HepG2 (cell line): Measurements from ENCODE around the gene KREMEN1. TPM values are rescaled to one million over a fixed set of nuclear protein-coding genes. Genes with fewer than 3 reads are reported as not detected.

Source experiments
- AHR ChIP-seq: IDR thresholded peaks from 2 replicates; pipeline ENCODE4 v1.6.1; 2018; ENCODE audit warnings: missing genetic modification reagents, missing compliant biosample characterization
- NFRKB ChIP-seq: fragments of 450-650 bp; IDR thresholded peaks from 2 replicates; pipeline ENCODE4 v1.6.1; 2017
- TCF12 ChIP-seq, 2 experiments: fragments of 450-650 bp in 1 of 2; sonication (generic) in 1 of 2; formaldehyde crosslinking in 1 of 2; IDR thresholded peaks; 2 replicates each; pipeline versions ENCODE4 v1.6.1 to v1.8.0; 2017 to 2022; ENCODE audit warnings: antibody characterized with exemption in 1 of 2, mild to moderate bottlenecking in 1 of 2, missing genetic modification reagents in 1 of 2, moderate library complexity in 1 of 2
- ZNF569 ChIP-seq: sonication (generic); formaldehyde crosslinking; IDR thresholded peaks from 2 replicates; pipeline ENCODE4 v1.5.0; 2020; ENCODE audit warnings: mild to moderate bottlenecking, missing genetic modification reagents, moderate library complexity, borderline replicate concordance
- ZNF720 ChIP-seq: sonication (generic); formaldehyde crosslinking; IDR thresholded peaks from 2 replicates; pipeline ENCODE4 v1.4.0; 2020; ENCODE audit warnings: missing genetic modification reagents
- polyA plus RNA-seq, 8 experiments: library from polyadenylated mRNA; depleted of rRNA in 3 of 8; stranded (reverse) in 7 of 8; unstranded in 1 of 8; fragments of >200 nt; fragmentation: Illumina TruSeq in 4 of 8; extraction: Trizol in 4 of 8; gene quantifications; 2 replicates each; pipeline versions ENCODE4 v1.2.1 to v1.2.3, GENCODE V29; 2011 to 2016; ENCODE audit warnings: low read depth in 4 of 8, missing spikeins in 1 of 8, mixed read lengths in 1 of 8; ENCODE audit not compliant: insufficient read depth in 1 of 8
- total RNA-seq, 5 experiments: library from RNA; depleted of rRNA; stranded (reverse); fragments of >200 nt; fragmentation: Illumina TruSeq; extraction: Trizol; gene quantifications; 2 replicates each; pipeline ENCODE4 v1.2.3, GENCODE V29; 2016; ENCODE audit warnings: low read depth in 1 of 5
- TF ChIP-seq, protein P1 (sequence below): sonication (generic); formaldehyde crosslinking; IDR thresholded peaks from 2 replicates; pipeline ENCODE4 v1.5.0; 2020; ENCODE audit warnings: mild to moderate bottlenecking, missing genetic modification reagents, borderline replicate concordance
- TF ChIP-seq, protein P2 (sequence below): sonication (generic); formaldehyde crosslinking; IDR thresholded peaks from 2 replicates; pipeline ENCODE4 v1.5.0; 2020; ENCODE audit warnings: mild to moderate bottlenecking, missing genetic modification reagents, moderate library complexity
- TF ChIP-seq, protein P3 (sequence below): sonication (generic); IDR thresholded peaks from 2 replicates; pipeline ENCODE4 v1.6.1; 2016; ENCODE audit warnings: low read depth, borderline replicate concordance
- TF ChIP-seq, protein P4 (sequence below): sonication (generic); formaldehyde crosslinking; IDR thresholded peaks from 2 replicates; pipeline ENCODE4 v1.4.0; 2020; ENCODE audit warnings: missing genetic modification reagents
- TF ChIP-seq, protein P5 (sequence below): sonication (generic); formaldehyde crosslinking; IDR thresholded peaks from 2 replicates; pipeline ENCODE4 v1.8.1; 2022; ENCODE audit warnings: low read depth, mild to moderate bottlenecking, missing genetic modification reagents

KREMEN1 gene
- total and polyA plus RNA-seq, 2 of the 13 experiments (the other 11 are each of a cell fraction or from before 2014, with no cell fraction given) = 9.8 to 13.8 TPM

DNA sequence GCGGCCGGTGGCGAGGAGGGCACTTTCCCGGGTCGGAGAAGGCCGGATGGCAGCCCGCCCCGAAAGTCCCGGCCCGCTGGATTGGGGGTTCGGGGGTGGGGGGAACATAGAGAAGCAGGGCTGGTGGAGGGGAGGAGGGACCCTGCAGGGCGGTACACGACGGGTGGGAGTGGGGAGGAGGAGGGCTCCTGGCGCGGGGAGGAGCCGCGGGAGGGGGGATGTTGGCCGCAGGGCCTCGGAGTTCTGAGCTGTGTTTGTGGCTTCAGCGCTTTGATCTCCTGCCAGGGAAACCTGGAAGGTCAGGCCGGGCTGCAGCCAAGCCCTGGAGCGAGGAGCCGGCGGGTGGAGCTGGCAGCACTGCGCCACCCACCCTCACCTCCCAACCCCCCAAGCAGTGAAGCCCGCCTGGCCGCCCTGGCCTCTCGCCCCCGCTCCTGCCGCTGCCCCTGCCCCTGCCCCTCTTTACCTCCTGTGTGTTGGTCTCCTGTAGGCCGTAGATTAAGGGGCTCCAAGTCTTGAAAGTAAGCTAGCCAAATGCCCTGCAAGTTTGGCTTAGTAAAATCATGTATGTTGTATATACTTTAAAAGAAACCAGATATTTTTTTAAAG, 42.1 kb upstream of the KREMEN1 start (continued):
- TF ChIP-seq, protein P1, sequence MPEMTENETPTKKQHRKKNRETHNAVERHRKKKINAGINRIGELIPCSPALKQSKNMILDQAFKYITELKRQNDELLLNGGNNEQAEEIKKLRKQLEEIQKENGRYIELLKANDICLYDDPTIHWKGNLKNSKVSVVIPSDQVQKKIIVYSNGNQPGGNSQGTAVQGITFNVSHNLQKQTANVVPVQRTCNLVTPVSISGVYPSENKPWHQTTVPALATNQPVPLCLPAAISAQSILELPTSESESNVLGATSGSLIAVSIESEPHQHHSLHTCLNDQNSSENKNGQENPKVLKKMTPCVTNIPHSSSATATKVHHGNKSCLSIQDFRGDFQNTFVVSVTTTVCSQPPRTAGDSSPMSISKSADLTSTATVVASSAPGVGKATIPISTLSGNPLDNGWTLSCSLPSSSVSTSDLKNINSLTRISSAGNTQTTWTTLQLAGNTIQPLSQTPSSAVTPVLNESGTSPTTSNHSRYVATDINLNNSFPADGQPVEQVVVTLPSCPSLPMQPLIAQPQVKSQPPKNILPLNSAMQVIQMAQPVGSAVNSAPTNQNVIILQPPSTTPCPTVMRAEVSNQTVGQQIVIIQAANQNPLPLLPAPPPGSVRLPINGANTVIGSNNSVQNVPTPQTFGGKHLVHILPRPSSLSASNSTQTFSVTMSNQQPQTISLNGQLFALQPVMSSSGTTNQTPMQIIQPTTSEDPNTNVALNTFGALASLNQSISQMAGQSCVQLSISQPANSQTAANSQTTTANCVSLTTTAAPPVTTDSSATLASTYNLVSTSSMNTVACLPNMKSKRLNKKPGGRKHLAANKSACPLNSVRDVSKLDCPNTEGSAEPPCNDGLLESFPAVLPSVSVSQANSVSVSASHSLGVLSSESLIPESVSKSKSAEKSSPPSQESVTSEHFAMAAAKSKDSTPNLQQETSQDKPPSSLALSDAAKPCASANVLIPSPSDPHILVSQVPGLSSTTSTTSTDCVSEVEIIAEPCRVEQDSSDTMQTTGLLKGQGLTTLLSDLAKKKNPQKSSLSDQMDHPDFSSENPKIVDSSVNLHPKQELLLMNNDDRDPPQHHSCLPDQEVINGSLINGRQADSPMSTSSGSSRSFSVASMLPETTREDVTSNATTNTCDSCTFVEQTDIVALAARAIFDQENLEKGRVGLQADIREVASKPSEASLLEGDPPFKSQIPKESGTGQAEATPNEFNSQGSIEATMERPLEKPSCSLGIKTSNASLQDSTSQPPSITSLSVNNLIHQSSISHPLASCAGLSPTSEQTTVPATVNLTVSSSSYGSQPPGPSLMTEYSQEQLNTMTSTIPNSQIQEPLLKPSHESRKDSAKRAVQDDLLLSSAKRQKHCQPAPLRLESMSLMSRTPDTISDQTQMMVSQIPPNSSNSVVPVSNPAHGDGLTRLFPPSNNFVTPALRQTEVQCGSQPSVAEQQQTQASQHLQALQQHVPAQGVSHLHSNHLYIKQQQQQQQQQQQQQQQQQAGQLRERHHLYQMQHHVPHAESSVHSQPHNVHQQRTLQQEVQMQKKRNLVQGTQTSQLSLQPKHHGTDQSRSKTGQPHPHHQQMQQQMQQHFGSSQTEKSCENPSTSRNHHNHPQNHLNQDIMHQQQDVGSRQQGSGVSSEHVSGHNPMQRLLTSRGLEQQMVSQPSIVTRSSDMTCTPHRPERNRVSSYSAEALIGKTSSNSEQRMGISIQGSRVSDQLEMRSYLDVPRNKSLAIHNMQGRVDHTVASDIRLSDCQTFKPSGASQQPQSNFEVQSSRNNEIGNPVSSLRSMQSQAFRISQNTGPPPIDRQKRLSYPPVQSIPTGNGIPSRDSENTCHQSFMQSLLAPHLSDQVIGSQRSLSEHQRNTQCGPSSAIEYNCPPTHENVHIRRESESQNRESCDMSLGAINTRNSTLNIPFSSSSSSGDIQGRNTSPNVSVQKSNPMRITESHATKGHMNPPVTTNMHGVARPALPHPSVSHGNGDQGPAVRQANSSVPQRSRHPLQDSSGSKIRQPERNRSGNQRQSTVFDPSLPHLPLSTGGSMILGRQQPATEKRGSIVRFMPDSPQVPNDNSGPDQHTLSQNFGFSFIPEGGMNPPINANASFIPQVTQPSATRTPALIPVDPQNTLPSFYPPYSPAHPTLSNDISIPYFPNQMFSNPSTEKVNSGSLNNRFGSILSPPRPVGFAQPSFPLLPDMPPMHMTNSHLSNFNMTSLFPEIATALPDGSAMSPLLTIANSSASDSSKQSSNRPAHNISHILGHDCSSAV (CRISPR knock-in tag) = no peak
- TF ChIP-seq ZNF720 (CRISPR knock-in tag) (no peak), TCF12 (IDR thresholded peaks at IDR 0.05) (no peak), TCF12 (CRISPR knock-in tag; IDR thresholded peaks at IDR 0.05) (peak; percentile 96), NFRKB (no peak), AHR (CRISPR knock-in tag) (0 out of 2 replicates have a peak, but pooled peaks have one; percentile 60), ZNF569 (no peak)
- TF ChIP-seq, protein P2, sequence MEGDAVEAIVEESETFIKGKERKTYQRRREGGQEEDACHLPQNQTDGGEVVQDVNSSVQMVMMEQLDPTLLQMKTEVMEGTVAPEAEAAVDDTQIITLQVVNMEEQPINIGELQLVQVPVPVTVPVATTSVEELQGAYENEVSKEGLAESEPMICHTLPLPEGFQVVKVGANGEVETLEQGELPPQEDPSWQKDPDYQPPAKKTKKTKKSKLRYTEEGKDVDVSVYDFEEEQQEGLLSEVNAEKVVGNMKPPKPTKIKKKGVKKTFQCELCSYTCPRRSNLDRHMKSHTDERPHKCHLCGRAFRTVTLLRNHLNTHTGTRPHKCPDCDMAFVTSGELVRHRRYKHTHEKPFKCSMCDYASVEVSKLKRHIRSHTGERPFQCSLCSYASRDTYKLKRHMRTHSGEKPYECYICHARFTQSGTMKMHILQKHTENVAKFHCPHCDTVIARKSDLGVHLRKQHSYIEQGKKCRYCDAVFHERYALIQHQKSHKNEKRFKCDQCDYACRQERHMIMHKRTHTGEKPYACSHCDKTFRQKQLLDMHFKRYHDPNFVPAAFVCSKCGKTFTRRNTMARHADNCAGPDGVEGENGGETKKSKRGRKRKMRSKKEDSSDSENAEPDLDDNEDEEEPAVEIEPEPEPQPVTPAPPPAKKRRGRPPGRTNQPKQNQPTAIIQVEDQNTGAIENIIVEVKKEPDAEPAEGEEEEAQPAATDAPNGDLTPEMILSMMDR (CRISPR knock-in tag) = peak; percentile 20
- TF ChIP-seq, protein P3, sequence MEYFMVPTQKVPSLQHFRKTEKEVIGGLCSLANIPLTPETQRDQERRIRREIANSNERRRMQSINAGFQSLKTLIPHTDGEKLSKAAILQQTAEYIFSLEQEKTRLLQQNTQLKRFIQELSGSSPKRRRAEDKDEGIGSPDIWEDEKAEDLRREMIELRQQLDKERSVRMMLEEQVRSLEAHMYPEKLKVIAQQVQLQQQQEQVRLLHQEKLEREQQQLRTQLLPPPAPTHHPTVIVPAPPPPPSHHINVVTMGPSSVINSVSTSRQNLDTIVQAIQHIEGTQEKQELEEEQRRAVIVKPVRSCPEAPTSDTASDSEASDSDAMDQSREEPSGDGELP = peak; percentile 67; the same call in 1 of the 2 replicates
- TF ChIP-seq, protein P4, sequence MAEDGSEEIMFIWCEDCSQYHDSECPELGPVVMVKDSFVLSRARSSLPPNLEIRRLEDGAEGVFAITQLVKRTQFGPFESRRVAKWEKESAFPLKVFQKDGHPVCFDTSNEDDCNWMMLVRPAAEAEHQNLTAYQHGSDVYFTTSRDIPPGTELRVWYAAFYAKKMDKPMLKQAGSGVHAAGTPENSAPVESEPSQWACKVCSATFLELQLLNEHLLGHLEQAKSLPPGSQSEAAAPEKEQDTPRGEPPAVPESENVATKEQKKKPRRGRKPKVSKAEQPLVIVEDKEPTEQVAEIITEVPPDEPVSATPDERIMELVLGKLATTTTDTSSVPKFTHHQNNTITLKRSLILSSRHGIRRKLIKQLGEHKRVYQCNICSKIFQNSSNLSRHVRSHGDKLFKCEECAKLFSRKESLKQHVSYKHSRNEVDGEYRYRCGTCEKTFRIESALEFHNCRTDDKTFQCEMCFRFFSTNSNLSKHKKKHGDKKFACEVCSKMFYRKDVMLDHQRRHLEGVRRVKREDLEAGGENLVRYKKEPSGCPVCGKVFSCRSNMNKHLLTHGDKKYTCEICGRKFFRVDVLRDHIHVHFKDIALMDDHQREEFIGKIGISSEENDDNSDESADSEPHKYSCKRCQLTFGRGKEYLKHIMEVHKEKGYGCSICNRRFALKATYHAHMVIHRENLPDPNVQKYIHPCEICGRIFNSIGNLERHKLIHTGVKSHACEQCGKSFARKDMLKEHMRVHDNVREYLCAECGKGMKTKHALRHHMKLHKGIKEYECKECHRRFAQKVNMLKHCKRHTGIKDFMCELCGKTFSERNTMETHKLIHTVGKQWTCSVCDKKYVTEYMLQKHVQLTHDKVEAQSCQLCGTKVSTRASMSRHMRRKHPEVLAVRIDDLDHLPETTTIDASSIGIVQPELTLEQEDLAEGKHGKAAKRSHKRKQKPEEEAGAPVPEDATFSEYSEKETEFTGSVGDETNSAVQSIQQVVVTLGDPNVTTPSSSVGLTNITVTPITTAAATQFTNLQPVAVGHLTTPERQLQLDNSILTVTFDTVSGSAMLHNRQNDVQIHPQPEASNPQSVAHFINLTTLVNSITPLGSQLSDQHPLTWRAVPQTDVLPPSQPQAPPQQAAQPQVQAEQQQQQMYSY (CRISPR knock-in tag) = peak; percentile 99
- TF ChIP-seq, protein P5, sequence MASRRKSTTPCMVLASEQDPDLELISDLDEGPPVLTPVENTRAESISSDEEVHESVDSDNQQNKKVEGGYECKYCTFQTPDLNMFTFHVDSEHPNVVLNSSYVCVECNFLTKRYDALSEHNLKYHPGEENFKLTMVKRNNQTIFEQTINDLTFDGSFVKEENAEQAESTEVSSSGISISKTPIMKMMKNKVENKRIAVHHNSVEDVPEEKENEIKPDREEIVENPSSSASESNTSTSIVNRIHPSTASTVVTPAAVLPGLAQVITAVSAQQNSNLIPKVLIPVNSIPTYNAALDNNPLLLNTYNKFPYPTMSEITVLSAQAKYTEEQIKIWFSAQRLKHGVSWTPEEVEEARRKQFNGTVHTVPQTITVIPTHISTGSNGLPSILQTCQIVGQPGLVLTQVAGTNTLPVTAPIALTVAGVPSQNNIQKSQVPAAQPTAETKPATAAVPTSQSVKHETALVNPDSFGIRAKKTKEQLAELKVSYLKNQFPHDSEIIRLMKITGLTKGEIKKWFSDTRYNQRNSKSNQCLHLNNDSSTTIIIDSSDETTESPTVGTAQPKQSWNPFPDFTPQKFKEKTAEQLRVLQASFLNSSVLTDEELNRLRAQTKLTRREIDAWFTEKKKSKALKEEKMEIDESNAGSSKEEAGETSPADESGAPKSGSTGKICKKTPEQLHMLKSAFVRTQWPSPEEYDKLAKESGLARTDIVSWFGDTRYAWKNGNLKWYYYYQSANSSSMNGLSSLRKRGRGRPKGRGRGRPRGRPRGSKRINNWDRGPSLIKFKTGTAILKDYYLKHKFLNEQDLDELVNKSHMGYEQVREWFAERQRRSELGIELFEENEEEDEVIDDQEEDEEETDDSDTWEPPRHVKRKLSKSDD = no peak
